ENCODE results near the gene GIPR. TPM values are rescaled to one million over a fixed set of nuclear protein-coding genes. Genes with fewer than 3 reads are reported as not detected.

The GIPR gene
- total and polyA plus RNA-seq, 10 of the 15 experiments (the other 5 are each of a cell fraction or from before 2014, with no cell fraction given): 1.7 to 26.3 (median 13.7) TPM

- Histone ChIP-seq H3K36me3 (ENCODE audit: control insufficient read depth in 2 of 2, insufficient read depth in 2 of 2, low read length in 1 of 2) (peaks cover 16 to 17% of the 10 kb centered on the region in 2 experiments; a peak in 3 of 4 replicates), H3K4me2 (ENCODE audit: control insufficient read depth, insufficient read depth) (peak overlapping the region; percentile 92), H3K27ac (ENCODE audit: control insufficient read depth, insufficient read depth) (peak overlapping the region; percentile 97), H3K9ac (ENCODE audit: control insufficient read depth, insufficient read depth, low read length) (peak overlapping the region; percentile 99), H3K4me3 (peak overlapping the region; percentile 95), H3K4me1 (ENCODE audit: control insufficient read depth, insufficient read depth, low read length) (peaks cover 13% of the 10 kb centered on the region), H3K79me2 (ENCODE audit: control insufficient read depth, insufficient read depth, low read length) (peaks cover 74% of the 10 kb centered on the region), H2AFZ (ENCODE audit: control insufficient read depth, low read depth, low read length) (peak overlapping the region; percentile 19), H3K9me3 (replicated peaks; ENCODE audit: control insufficient read depth, insufficient read depth, low read length) (no peaks in the 10 kb centered on the region), H3K27me3 (replicated peaks in 1 of 2; ENCODE audit: control insufficient read depth in 2 of 2, insufficient read depth in 2 of 2, low read length in 1 of 2) (no peaks in the 10 kb centered on the region), H4K20me1 (ENCODE audit: control insufficient read depth, insufficient read depth) (no peaks in the 10 kb centered on the region)
- intact Hi-C loops (cut with micrococcal nuclease; ENCODE audit: unreplicated experiment) (no loop called here), in situ Hi-C loops (cut with MboI) (no loop called here)
- under 1% methylated on average over 24 of the region's 24 CpGs for WGBS (ENCODE audit: insufficient coverage, insufficient replicate concordance, low lambda C conversion rate, missing lambda C conversion rate)
- FAIRE-seq: peak; percentile 62
- ChIA-PET CTCF (interaction anchor here (0.7 to 4.8 kb wide), 15 partner anchors 10 to 204 kb away, joined by 3 to 53 read pairs (median 6); partner anchors contain the start of genes FBXO46, GIPR, QPCTL and SIX5), SMC1A (ENCODE audit: uncharacterized antibody, unreplicated experiment) (interaction anchor here (0.6 to 4.9 kb wide), 16 partner anchors 10 to 238 kb away, joined by 3 to 35 read pairs (median 4); partner anchors contain the start of genes DMWD, FBXO46, QPCTL and SIX5), POLR2A (interaction anchor here (0.5 to 5.9 kb wide), 19 partner anchors 9 to 1910 kb away, joined by 3 to 58 read pairs (median 4); partner anchors contain the start of genes FBXO46, QPCTL, SIX5 and SNRPD2), RAD21 (ENCODE audit: unreplicated experiment) (interaction anchor here (0.6 to 2.6 kb wide), 15 partner anchors 9 to 238 kb away, joined by 3 to 25 read pairs (median 4); partner anchors contain the start of genes FBXO46, GIPR, QPCTL and SIX5)
- DNase-seq (ENCODE audit: low read depth, low spot score): no peak
- BruUV-seq (replicated peaks): TSS peak; percentile 61
- TF ChIP-seq CHD2 (IDR thresholded peaks at IDR 0.05; ENCODE audit: borderline replicate concordance, low read depth, low read length): no peak
- no peak for TF ChIP-seq BCLAF1 (IDR thresholded peaks at IDR 0.05)
- TF ChIP-seq NFIC (IDR thresholded peaks at IDR 0.05; ENCODE audit: low read depth, low read length): 0 out of 2 replicates have a peak, but pooled peaks have one; percentile 11
- TF ChIP-seq PML (IDR thresholded peaks at IDR 0.05; ENCODE audit: low read length): peak; percentile 23; the same call in 1 of the 2 replicates
- ATAC-seq: peak; percentile 4
These were observed 48.5 kb downstream of the GIPR start for GRCh38 chr19:45716359-45717130.
